Cardiac fibroblast (primary cell): ENCODE data around the gene LCN9.

ENCODE experiments used
- DNase-seq, 2 donors: peaks; one replicate each; pipeline versions ENCODE4 v3.0.0 to v3.0.0-alpha.2; 2010; ENCODE audit warnings: low read depth in 2 of 2
- H3K4me3 ChIP-seq, 2 donors: replicated peaks in 1 of 2; 1 replicate in 1 of 2; 2 replicates in 1 of 2; pipeline ENCODE4 v1.5.1; 2011; ENCODE audit warnings: low read depth in 2 of 2, low read length in 2 of 2, mild to moderate bottlenecking in 2 of 2, moderate library complexity in 1 of 2
- TF ChIP-seq, protein P1 (sequence below): IDR thresholded peaks from one replicate; pipeline ENCODE4 v1.5.1; 2011; ENCODE audit warnings: low read depth, mild to moderate bottlenecking, low read length, inconsistent platforms

The LCN9 gene, protein sequence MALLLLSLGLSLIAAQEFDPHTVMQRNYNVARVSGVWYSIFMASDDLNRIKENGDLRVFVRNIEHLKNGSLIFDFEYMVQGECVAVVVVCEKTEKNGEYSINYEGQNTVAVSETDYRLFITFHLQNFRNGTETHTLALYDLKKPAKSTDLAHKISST

DNA sequence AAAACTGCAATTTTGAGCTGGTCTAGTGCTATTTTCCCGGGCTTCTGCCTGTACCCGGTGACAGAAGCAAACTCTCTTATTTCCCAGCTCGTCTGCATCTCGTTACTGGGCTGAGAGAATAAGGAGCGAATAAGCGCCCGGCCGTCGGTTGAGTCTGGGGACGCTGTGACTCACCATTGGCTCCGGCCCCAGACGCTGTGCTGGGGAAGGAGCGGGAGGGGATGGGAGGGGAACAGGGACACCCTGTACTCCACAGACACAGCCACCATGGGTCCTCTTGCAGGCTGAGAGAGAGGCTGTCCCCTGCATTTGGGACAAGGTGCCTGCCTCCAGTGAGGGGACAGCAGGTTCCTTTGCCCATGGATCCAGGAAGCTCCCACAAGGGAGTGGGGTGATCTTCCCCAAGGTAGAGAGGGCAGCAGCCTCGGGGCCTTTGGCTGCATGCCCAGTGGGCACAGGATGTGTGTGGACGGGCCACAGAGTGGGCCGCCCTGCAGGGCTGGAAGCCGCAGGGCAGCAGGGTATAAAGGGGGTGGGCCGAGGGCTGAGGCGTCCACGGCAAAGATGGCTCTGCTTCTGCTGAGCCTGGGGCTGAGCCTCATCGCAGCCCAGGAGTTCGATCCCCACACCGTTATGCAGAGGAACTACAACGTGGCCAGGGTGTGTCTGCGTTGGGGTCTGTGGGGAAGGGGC, at the start of gene LCN9:
Gene LCN9 (plus strand): TSS at position 552 of the 693 bp plus-strand sequence. CDS start 13 bp downstream, at position 565.
- H3K4me3 ChIP-seq = no peak within 1 kb of the TSS
- TF ChIP-seq, protein P1, sequence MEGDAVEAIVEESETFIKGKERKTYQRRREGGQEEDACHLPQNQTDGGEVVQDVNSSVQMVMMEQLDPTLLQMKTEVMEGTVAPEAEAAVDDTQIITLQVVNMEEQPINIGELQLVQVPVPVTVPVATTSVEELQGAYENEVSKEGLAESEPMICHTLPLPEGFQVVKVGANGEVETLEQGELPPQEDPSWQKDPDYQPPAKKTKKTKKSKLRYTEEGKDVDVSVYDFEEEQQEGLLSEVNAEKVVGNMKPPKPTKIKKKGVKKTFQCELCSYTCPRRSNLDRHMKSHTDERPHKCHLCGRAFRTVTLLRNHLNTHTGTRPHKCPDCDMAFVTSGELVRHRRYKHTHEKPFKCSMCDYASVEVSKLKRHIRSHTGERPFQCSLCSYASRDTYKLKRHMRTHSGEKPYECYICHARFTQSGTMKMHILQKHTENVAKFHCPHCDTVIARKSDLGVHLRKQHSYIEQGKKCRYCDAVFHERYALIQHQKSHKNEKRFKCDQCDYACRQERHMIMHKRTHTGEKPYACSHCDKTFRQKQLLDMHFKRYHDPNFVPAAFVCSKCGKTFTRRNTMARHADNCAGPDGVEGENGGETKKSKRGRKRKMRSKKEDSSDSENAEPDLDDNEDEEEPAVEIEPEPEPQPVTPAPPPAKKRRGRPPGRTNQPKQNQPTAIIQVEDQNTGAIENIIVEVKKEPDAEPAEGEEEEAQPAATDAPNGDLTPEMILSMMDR = no peak
- DNase-seq = peak; percentile 9 to 22

DNA sequence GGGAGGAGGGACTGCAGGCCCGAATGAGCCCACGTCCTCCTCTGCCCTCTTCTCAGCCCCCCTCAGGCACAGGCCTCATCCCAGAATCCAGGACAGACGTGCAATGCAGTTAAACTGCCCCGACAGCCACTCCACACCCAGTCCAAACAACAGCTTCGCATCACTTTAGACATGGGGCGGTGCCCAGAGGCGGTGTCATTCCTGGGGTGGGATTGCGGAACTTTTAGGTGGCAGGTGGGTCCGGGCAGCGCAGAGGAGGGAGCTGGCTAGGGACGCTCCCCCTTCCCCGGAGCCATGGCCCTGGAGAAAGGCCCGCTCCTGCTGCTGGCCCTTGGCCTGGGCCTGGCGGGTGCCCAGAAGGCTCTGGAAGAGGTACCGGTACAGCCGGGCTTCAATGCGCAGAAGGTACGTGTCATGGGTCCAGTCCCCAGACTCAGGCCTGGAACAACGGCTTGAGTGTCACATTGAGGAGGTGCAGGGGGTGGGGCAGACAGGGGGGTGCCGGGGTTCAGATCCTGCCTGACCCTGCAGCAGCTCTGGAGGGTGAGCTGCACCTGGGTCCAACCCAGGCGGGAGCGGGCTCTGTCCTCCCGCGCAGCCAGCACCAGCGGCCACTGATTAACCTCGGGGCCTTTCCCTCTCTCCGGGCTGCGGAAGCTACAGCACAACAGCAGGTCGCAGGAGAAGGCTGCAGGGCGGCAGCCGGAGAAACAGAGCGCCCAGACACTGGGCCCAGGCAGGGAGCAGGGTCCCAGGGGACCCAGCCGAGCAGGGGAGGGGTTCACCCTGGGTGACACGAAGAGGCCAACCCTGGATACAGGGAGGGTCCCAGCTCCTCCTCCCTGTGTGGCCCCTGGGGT, 48.9 kb upstream of the LCN9 start:
- TF ChIP-seq, protein P1 = no peak
- DNase-seq = no peak
- no peak overlapping the region for H3K4me3 ChIP-seq

DNA sequence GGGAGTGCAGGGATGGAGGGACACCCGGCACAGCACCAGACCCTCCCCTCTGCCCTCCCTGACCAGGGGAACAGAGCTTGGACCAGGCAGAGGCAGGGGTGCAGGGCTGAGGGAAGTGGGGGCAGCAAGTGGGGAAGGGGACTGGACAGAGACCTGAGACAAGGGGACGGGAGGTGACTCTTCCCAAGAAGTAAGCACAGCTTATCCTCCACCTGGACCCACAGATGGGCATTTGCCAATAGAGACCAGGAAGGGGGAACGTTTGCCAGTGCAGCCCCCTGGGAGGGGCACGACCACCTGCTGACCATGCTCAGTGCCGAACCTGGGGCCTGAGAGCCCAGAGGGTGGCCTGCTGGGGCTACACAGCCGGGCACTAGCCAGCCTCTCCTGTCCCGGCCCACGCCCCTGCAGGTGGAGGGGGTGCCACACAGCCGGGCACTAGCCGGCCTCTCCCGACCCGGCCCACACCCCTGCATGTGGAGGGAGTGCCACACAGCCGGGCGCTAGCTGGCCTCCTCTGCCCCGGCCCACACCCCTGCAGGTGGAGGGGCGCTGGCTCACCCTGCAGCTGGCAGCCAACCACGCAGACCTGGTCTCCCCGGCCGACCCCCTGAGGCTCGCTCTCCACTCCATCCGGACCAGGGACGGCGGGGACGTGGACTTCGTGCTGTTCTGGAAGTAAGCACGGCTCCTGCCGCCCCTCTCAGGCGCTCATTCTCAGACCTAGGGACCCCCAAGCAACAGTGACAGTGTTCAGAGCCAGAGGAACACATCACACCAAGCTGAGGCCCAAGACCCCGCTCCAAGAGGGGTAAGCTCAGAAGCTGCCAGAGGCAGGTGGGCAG, 48.1 kb upstream of the LCN9 start:
- no peak overlapping the region for H3K4me3 ChIP-seq
- TF ChIP-seq, protein P1 = no peak
- DNase-seq = no peak

GRCh38 chr9:135615666-135616618, 47.2 kb upstream of the LCN9 start:
- TF ChIP-seq, protein P1 = no peak
- no peak overlapping the region for H3K4me3 ChIP-seq
- no peak for DNase-seq

DNA sequence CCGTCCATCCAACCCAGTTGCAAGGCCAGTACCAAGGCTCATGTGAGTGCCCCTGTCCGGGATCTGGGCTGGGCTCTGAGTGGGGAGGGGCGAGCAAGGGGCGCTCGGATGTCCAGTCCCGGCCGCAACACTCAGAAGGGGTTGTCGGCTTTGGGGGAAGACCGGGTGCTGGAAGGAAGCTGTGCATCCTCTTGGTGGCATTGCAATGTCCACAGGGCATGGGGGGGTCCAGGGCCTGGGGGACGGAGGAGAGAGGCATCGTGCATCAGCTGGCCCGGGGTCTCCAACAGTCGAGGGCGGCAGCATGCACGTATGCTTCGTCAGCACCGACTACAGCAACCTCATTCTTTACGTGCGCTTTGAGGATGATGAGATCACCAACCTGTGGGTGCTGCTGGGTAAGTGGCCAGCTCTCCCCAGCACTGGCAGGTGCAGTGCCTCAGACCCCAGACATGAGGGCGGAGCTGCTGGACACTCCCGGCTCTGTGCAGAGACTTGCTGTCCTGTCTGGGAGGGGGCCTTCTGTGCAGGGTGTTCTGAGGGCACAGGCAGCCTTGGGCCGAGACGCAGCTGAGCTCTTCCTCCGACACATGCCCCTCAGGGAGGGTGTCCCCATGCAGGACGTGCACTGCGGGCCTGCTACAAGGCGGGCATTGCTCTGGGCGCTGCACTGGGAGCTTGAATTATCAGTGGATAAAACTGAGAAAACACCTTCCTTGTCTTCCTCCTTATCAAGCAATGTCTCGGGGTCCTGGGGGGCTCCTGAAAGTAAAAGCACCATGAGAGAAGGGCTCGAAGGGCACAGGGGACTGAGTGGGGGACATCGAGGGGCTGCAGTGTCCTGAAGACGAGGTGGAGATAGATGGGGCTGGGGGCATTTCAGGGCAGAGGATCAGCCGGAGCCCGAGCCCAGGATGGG, 46.2 kb upstream of the LCN9 start:
- TF ChIP-seq, protein P1 = no peak
- no peak overlapping the region for H3K4me3 ChIP-seq
- no peak for DNase-seq
